Endometrium (tissue), 2 donors: Measurements from ENCODE around the gene DIS3L2.

Source experiments
- FAIRE-seq: peaks from 2 replicates; lab custom pipeline; 2012; peaks lifted over from hg19 to GRCh38; lab: Jason Lieb, UNC
- donor health status: control.
- donor health status: control.

The DIS3L2 gene

DNA sequence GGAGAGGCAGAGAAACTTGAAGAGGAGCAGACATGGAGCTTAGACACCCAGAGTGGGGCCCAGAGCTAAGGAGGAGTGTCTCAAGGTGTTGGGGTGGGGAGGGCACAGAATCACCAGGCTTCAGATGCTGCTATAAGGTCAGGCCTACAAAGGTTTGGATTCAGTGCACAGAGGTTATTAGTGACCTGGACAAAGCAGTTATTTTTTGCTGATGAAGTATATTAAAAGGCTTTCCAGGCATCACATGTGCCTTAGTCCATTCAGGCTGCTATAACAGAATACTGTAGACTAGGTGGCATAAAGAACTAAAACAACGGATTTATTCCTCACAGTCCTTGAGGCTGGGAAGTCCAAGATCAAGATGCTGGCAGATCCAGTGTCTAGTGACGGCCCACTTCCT lies 271.4 kb downstream of the DIS3L2 start:
- no peak for FAIRE-seq

GRCh38 chr2:232234922-232235615 lies 273.6 kb downstream of the DIS3L2 start:
- no peak for FAIRE-seq

GRCh38 chr2:232235716-232236115 lies 274.2 kb downstream of the DIS3L2 start:
- no peak for FAIRE-seq

GRCh38 chr2:232236200-232236599 lies 274.7 kb downstream of the DIS3L2 start:
- no peak for FAIRE-seq

- FAIRE-seq: no peak
These were observed 276.0 kb downstream of the DIS3L2 start for GRCh38 chr2:232237464-232237863.

DNA sequence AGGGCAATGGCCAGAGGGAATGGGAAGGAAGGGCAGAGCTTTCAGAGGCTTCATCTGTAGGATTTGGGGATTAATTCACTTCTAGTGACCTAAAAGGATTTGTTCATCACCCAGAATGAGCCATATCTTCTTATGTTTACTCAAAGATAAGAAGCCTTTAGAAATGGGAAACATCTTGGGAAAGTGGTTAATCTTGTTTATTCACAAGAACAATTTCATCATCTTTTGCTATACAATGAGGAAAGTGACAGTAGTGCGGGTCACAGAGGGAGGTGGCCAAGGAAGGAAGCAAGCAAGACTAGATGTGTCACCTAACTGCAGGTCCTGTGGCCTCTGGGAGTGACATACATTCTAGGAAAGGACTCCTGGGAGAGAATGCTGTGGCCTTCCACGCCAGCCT lies 276.6 kb downstream of the DIS3L2 start:
- FAIRE-seq: no peak

DNA sequence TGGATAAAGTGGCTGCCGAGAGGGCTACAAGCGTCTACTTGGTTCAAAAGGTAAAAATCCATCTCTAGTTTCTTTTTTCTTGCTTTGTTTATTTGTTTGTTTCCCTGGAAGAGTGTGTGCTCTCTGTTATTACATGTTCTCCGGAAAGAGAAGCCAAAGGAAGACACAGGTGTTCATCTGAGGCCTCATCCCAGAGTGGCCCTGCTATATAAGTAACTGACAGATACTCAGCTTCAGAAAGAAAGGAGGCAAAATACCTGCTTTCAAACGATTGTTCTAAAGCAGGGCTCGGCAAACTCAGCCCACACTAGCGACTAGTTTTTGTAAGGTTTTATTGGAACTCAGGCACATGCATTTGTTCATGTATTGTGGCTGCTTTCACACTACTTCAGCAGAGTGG lies 277.1 kb downstream of the DIS3L2 start:
- FAIRE-seq: no peak

- no peak for FAIRE-seq
These were observed 278.6 kb downstream of the DIS3L2 start for GRCh38 chr2:232239951-232240681.

DNA sequence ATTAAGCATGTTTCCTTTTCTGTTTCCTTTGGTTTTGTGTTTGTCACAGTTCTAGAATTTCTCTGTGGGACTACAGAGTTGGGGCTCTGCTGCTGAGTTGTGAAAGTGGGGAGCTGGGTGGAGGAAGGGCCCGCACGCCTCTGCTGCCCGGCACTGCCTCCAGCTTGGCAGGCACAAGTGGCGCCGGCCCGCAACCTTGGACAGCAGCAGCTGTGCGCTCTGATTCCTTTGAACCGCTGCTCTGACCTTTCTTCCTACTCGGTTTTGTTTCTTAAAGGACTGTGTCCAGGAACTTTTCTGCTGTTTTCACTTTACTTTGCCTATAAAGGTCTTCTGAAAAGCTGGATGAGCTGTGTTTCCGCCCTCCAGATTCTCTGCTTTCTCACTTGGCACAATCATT lies 279.4 kb downstream of the DIS3L2 start:
- FAIRE-seq: no peak

DNA sequence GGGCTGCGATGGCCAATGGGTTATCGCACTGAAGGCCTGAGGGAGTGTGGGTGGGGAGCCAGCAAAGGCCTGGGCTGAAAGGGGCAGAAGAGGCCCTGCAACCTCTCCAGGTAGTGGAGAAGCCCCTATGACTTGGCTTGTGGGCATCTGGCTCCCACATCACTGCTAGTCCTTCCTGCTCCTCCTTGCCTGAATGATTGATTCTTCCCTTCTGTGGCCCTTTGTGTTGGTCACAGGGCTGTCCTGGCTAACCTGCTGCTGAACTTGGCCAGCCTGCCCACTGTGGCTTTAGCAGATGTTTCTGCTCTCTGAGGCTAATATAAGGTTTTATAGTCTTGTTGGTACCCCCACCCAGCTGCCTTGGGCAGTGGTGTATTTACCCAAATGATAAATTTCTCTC lies 280.8 kb downstream of the DIS3L2 start:
- FAIRE-seq: no peak

- no peak for FAIRE-seq
These were observed 283.6 kb downstream of the DIS3L2 start for GRCh38 chr2:232245111-232245510.

GRCh38 chr2:232246245-232246644 lies 284.7 kb downstream of the DIS3L2 start:
- no peak for FAIRE-seq

- FAIRE-seq: no peak
These were observed 287.6 kb downstream of the DIS3L2 start for GRCh38 chr2:232249096-232249495.

- peak; percentile 93 for FAIRE-seq
These were observed 289.0 kb downstream of the DIS3L2 start for GRCh38 chr2:232250246-232251175.

- FAIRE-seq: no peak
These were observed 293.5 kb downstream of the DIS3L2 start for GRCh38 chr2:232255033-232255432.

DNA sequence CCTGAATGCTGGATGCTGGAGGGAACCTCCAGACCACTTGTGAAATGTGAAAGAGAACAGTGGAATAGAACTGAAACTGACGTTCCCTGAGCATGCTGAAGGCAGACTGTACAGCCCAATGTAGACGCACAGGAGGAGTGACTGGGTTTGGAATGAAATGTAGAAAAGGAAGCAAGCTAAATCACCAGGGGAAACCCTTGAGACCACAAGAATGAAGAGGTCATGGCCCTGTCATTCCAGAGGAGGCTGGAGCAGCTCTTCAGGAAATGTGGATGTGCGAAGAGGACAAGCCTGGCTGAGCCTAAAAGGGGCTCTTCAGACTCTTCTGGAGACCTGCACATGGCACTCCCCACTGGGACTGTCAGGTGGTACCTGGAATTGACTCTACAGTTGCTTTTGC lies 298.6 kb downstream of the DIS3L2 start:
- no peak for FAIRE-seq

DNA sequence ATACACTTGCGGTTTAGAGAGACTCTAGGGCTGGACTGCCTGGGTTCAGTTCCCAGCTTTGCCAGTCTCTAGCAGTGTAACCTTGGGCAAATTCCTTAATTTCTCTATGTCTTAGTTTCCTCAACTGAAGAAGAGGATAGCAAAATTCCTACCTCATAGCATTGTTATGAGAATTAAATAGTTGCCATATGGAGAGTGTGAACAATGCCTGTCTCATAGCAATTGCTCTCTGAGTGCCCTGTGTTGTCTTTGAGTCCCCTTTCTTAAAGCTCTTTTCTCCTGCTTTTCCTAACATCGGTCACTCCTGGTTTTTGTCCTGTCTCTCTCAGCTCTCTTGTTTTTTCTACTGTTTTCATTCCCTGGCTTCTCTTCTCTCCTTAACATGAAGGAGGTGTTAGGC lies 300.3 kb downstream of the DIS3L2 start:
- FAIRE-seq: no peak

GRCh38 chr2:232263295-232263694 lies 301.8 kb downstream of the DIS3L2 start:
- FAIRE-seq: no peak

GRCh38 chr2:232264081-232264480 lies 302.6 kb downstream of the DIS3L2 start:
- no peak for FAIRE-seq

DNA sequence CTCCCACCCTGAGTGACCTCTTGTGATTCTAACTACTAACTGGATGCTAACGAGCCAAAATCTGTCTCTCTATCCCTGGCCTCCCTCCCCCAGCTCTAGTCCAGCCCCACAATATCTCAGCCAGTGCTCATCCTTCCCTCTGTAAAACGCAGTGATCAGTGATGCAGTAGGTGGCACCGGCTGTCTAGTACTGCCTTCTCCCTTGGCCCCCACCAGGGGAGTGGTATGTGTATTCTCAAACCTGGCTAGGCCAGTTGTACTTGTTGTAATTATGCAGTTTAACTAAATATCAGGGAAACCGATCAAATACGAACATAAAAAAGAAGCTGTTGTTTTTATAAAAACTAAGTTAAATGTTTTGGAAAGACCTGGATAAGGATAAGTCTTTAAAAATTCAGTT lies 303.8 kb downstream of the DIS3L2 start:
- FAIRE-seq: no peak

- FAIRE-seq: no peak
These were observed 307.2 kb downstream of the DIS3L2 start for GRCh38 chr2:232268636-232269165.

GRCh38 chr2:232269867-232270266 lies 308.4 kb downstream of the DIS3L2 start:
- FAIRE-seq: no peak
